Breast epithelium (tissue), 3 donors: Measurements from ENCODE around the gene DPP8.

ENCODE experiments used
- POLR2A ChIP-seq: fragments of 450-650 bp; IDR thresholded peaks from one replicate; pipeline ENCODE4 v1.6.1; 2016; ENCODE audit warnings: antibody characterized with exemption, mild to moderate bottlenecking, moderate library complexity
- TF ChIP-seq, protein P1 (sequence below), 3 donors: fragments of 450-650 bp; IDR thresholded peaks; one replicate each; pipeline ENCODE4 v1.5.1; 2016 to 2017; ENCODE audit warnings: antibody characterized with exemption in 3 of 3, mild to moderate bottlenecking in 3 of 3, moderate library complexity in 3 of 3

DNA sequence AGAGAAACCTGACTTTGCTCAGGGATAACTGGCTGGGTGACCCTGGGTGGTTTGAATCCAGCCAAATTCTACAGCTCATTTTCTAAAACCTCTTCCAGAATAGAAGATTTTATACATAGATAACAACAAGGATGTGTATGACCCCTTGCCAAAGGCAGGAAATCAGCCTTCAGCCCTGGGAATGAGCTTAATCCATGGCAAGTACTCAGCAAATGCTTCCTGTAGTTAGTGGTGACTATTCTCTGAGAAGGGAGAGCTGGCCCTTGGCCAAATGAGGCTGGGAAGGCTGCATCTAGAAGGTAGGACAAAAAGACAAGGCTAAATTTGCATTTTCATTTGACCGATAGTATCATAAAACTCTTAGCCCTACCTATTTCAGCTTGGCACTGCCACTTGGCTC is 8.1 kb upstream of the DPP8 start:
- TF ChIP-seq POLR2A: no peak
- TF ChIP-seq, protein P1, sequence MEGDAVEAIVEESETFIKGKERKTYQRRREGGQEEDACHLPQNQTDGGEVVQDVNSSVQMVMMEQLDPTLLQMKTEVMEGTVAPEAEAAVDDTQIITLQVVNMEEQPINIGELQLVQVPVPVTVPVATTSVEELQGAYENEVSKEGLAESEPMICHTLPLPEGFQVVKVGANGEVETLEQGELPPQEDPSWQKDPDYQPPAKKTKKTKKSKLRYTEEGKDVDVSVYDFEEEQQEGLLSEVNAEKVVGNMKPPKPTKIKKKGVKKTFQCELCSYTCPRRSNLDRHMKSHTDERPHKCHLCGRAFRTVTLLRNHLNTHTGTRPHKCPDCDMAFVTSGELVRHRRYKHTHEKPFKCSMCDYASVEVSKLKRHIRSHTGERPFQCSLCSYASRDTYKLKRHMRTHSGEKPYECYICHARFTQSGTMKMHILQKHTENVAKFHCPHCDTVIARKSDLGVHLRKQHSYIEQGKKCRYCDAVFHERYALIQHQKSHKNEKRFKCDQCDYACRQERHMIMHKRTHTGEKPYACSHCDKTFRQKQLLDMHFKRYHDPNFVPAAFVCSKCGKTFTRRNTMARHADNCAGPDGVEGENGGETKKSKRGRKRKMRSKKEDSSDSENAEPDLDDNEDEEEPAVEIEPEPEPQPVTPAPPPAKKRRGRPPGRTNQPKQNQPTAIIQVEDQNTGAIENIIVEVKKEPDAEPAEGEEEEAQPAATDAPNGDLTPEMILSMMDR (IDR thresholded peaks at IDR 0.05): no peak
